Smooth muscle cell (in vitro differentiated cells): Measurements from ENCODE around the gene FOCAD. TPM values are rescaled to one million over a fixed set of nuclear protein-coding genes. Genes with fewer than 3 reads are reported as not detected.

ENCODE experiments used
- DNase-seq: peaks from one replicate; lab custom pipeline; 2025; ENCODE audit not compliant: unreplicated experiment; lab: John Stamatoyannopoulos, UW
- H2AFZ ChIP-seq: fragments of 200-600 bp; sonication (generic); 2 replicates; pipeline ENCODE4 v1.6.0; 2016; ENCODE audit warnings: antibody characterized with exemption, low read depth, mild to moderate bottlenecking
- H3F3A ChIP-seq: fragments of 200-600 bp; sonication (generic); 2 replicates; pipeline ENCODE4 v1.6.0; 2017; ENCODE audit warnings: antibody characterized with exemption, low read depth
- H3K27ac ChIP-seq: fragments of 200-600 bp; sonication (generic); 2 replicates; pipeline ENCODE4 v1.5.1; 2016; ENCODE audit warnings: low read depth, mild to moderate bottlenecking
- H3K27me3 ChIP-seq: fragments of 200-600 bp; sonication (generic); 2 replicates; pipeline ENCODE4 v1.6.1; 2016; ENCODE audit warnings: low read depth, mild to moderate bottlenecking
- H3K36me3 ChIP-seq: fragments of 200-600 bp; sonication (generic); 2 replicates; pipeline ENCODE4 v1.5.1; 2016; ENCODE audit warnings: low read depth
- H3K4me1 ChIP-seq: fragments of 200-600 bp; sonication (generic); 2 replicates; pipeline ENCODE4 v1.5.1; 2016; ENCODE audit warnings: low read depth
- H3K4me2 ChIP-seq: fragments of 200-600 bp; sonication (generic); 2 replicates; pipeline ENCODE4 v1.6.0; 2016; ENCODE audit warnings: mild to moderate bottlenecking
- H3K4me3 ChIP-seq: fragments of 200-600 bp; sonication (generic); 2 replicates; pipeline ENCODE4 v1.5.1; 2016; ENCODE audit warnings: mild to moderate bottlenecking
- H3K79me2 ChIP-seq: fragments of 200-600 bp; sonication (generic); 2 replicates; pipeline ENCODE4 v1.6.0; 2016; ENCODE audit warnings: low read depth, mild to moderate bottlenecking
- H3K9ac ChIP-seq: fragments of 200-600 bp; sonication (generic); 2 replicates; pipeline ENCODE4 v1.6.0; 2016; ENCODE audit warnings: low read depth
- H3K9me3 ChIP-seq: fragments of 200-600 bp; sonication (generic); replicated peaks from 2 replicates; pipeline ENCODE4 v1.5.1; 2016; ENCODE audit warnings: low read depth
- H4K20me1 ChIP-seq: fragments of 200-600 bp; sonication (generic); 2 replicates; pipeline ENCODE4 v1.6.0; 2016; ENCODE audit warnings: low read depth
- CTCF ChIP-seq: fragments of 200-600 bp; sonication (generic); IDR thresholded peaks from 2 replicates; pipeline ENCODE4 v1.5.1; 2017; ENCODE audit warnings: borderline replicate concordance, mild to moderate bottlenecking, antibody characterized with exemption; ENCODE audit not compliant: insufficient read depth, poor library complexity, severe bottlenecking
- WGBS: methylation state at CpG from one replicate; pipeline ENCODE4 v1.1.7; 2016; ENCODE audit warnings: low lambda C conversion rate; 5-methylcytosine and 5-hydroxymethylcytosine counted together
- polyA plus RNA-seq: library from polyadenylated mRNA; unstranded; fragments of >200 nt; fragmentation: Nextera tagmentation; extraction: Ambion mirVana; gene quantifications from 2 replicates; pipeline ENCODE4 v1.2.1, GENCODE V29; 2016
- total RNA-seq: library from RNA; depleted of rRNA; stranded (reverse); fragments of >200 nt; gene quantifications from 2 replicates; pipeline ENCODE4 v1.2.3, GENCODE V29; 2014

FOCAD gene
- total and polyA plus RNA-seq, 2 experiments from 2014 or later, result 31.0 to 106 TPM

GRCh38 chr9:20978249-20978648, 294.2 kb downstream of the FOCAD start:
- no peak for TF ChIP-seq CTCF
- Histone ChIP-seq H3K4me1 (peaks cover 5% of the 10 kb centered on the region), H3K27ac (no peak overlapping the region), H3K9me3 (no peaks in the 10 kb centered on the region), H2AFZ (no peak overlapping the region), H3K9ac (no peak overlapping the region), H4K20me1 (no peaks in the 10 kb centered on the region), H3K79me2 (no peaks in the 10 kb centered on the region), H3K27me3 (no peaks in the 10 kb centered on the region), H3K36me3 (peaks cover 11% of the 10 kb centered on the region), H3K4me2 (no peak overlapping the region), H3K4me3 (no peak overlapping the region), H3F3A (peaks cover 7% of the 10 kb centered on the region)
- DNase-seq, result no peak
- WGBS, result 98% methylated on average over 2 of the region's 2 CpGs

GRCh38 chr9:20980832-20981455, 296.9 kb downstream of the FOCAD start:
- Histone ChIP-seq H3K9ac (no peak overlapping the region), H3K4me3 (no peak overlapping the region), H3K36me3 (peaks cover 11% of the 10 kb centered on the region), H3K9me3 (no peaks in the 10 kb centered on the region), H3K27ac (peak overlapping the region; percentile 73), H3K4me2 (peak overlapping the region; percentile 50), H2AFZ (no peak overlapping the region), H3K79me2 (no peaks in the 10 kb centered on the region), H4K20me1 (no peaks in the 10 kb centered on the region), H3K27me3 (no peaks in the 10 kb centered on the region), H3F3A (peaks cover 7% of the 10 kb centered on the region), H3K4me1 (peaks cover 5% of the 10 kb centered on the region)
- WGBS, result 30% methylated on average over 3 of the region's 3 CpGs
- no peak for TF ChIP-seq CTCF
- DNase-seq, result no peak

DNA sequence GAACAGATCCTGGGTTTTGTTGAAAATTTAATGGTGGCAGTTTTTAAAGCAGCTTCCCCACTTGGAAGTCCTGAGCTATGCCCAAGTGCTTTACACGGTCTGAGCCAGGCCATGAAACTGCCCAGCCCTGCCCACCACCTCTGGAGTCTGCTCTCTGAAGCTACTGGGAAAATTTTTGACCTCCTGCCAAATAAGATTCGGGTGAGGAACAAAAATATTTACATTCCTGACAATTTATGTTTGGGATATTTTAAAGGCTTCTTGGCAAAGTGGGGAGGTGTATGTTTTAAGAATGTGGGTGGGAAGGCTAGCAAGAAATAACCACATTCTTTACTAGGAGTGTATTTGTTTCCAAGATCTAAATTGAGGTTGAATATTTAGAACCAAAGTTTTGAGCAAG, 297.4 kb downstream of the FOCAD start:
- no peaks in the 10 kb centered on the region for H3K9me3 ChIP-seq
- H3K27ac ChIP-seq, result peak overlapping the region; percentile 73
- no peaks in the 10 kb centered on the region for H4K20me1 ChIP-seq
- H3K27me3 ChIP-seq, result no peaks in the 10 kb centered on the region
- DNase-seq, result no peak
- H3F3A ChIP-seq, result peaks cover 7% of the 10 kb centered on the region
- 31% methylated on average over 2 of the region's 2 CpGs for WGBS
- H3K79me2 ChIP-seq, result no peaks in the 10 kb centered on the region
- H3K4me3 ChIP-seq, result no peak overlapping the region
- no peak overlapping the region for H3K9ac ChIP-seq
- H3K4me1 ChIP-seq, result peaks cover 5% of the 10 kb centered on the region
- TF ChIP-seq CTCF, result no peak
- H3K4me2 ChIP-seq, result peak overlapping the region; percentile 50
- H2AFZ ChIP-seq, result no peak overlapping the region
- peaks cover 11% of the 10 kb centered on the region for H3K36me3 ChIP-seq

GRCh38 chr9:20984506-20984905, 300.4 kb downstream of the FOCAD start:
- H3F3A ChIP-seq, result peaks cover 7% of the 10 kb centered on the region
- no peaks in the 10 kb centered on the region for H3K79me2 ChIP-seq
- no peak overlapping the region for H3K4me3 ChIP-seq
- no peak overlapping the region for H3K9ac ChIP-seq
- H3K4me1 ChIP-seq, result peaks cover 5% of the 10 kb centered on the region
- H2AFZ ChIP-seq, result no peak overlapping the region
- no peak overlapping the region for H3K4me2 ChIP-seq
- TF ChIP-seq CTCF, result no peak
- no peaks in the 10 kb centered on the region for H4K20me1 ChIP-seq
- no peak overlapping the region for H3K27ac ChIP-seq
- H3K27me3 ChIP-seq, result no peaks in the 10 kb centered on the region
- no peak for DNase-seq
- H3K36me3 ChIP-seq, result no peaks in the 10 kb centered on the region
- H3K9me3 ChIP-seq, result no peaks in the 10 kb centered on the region
- 92% methylated on average over 3 of the region's 3 CpGs for WGBS
